H1 (cell line): ENCODE results near the gene CLDN34. TPM values are rescaled to one million over a fixed set of nuclear protein-coding genes. Genes with fewer than 3 reads are reported as not detected.

Experiments used
- CTCF ChIA-PET: fragments of 300-600 bp; sonication (Branson Sonifier 250); formaldehyde crosslinking; loops from one replicate; lab custom pipeline; 2021; ENCODE audit not compliant: partially characterized antibody; lab: Charles Lee
- POLR2A ChIA-PET: fragments of 300-600 bp; sonication (Branson Sonifier 250); formaldehyde crosslinking; loops from one replicate; lab custom pipeline; 2021; ENCODE audit warnings: inconsistent platforms; ENCODE audit not compliant: partially characterized antibody; lab: Charles Lee
- DNase-seq, 2 experiments: peaks; one replicate each; pipeline versions ENCODE4 v3.0.0 to v3.0.0-alpha.2; 2010 to 2022; ENCODE audit warnings: low spot score in 2 of 2, low read depth in 1 of 2, mixed read lengths in 1 of 2
- FAIRE-seq: peaks from 2 replicates; lab custom pipeline; 2011; peaks lifted over from hg19 to GRCh38; lab: Jason Lieb, UNC
- H2AFZ ChIP-seq: 2 replicates; pipeline ENCODE4 v1.8.1; 2012; ENCODE audit warnings: low read length, inconsistent platforms
- H2AK5ac ChIP-seq: 2 replicates; pipeline ENCODE4 v1.6.1; 2013; ENCODE audit warnings: low read depth, low read length
- H2BK120ac ChIP-seq: replicated peaks from 2 replicates; pipeline ENCODE3; 2013; ENCODE audit warnings: low read depth, low read length, inconsistent platforms
- H2BK12ac ChIP-seq: 2 replicates; pipeline ENCODE4 v1.6.1; 2013; ENCODE audit warnings: low read depth, low read length
- H2BK15ac ChIP-seq: 2 replicates; pipeline ENCODE4 v1.6.1; 2013; ENCODE audit warnings: low read length
- H2BK20ac ChIP-seq: 2 replicates; pipeline ENCODE4 v1.6.1; 2013; ENCODE audit warnings: low read length
- H2BK5ac ChIP-seq: 2 replicates; pipeline ENCODE4 v1.6.1; 2013; ENCODE audit warnings: low read depth, low read length
- H3K14ac ChIP-seq: 2 replicates; pipeline ENCODE4 v1.6.1; 2013; ENCODE audit warnings: inconsistent platforms; ENCODE audit not compliant: insufficient read length
- H3K18ac ChIP-seq: 2 replicates; pipeline ENCODE4 v1.6.1; 2013; ENCODE audit warnings: low read length; ENCODE audit errors: extremely low read depth
- H3K23ac ChIP-seq: 2 replicates; pipeline ENCODE4 v1.6.1; 2013; ENCODE audit warnings: inconsistent platforms; ENCODE audit not compliant: insufficient read length
- H3K23me2 ChIP-seq: 2 replicates; pipeline ENCODE4 v1.6.1; 2013; ENCODE audit warnings: low read depth, low read length
- H3K27ac ChIP-seq: 2 replicates; pipeline ENCODE4 v1.6.1; 2011; ENCODE audit warnings: low read depth, low read length, inconsistent platforms
- H3K27me3 ChIP-seq, 4 experiments: replicated peaks in 1 of 4; 1 replicate in 1 of 4; 2 replicates in 3 of 4; pipeline versions ENCODE4 v1.6.1 to v1.8.1; 2011 to 2013; ENCODE audit warnings: low read length in 3 of 4, mild to moderate bottlenecking in 3 of 4, inconsistent platforms in 2 of 4, mixed read lengths in 2 of 4, moderate library complexity in 1 of 4; ENCODE audit not compliant: control insufficient read depth in 3 of 4, insufficient read depth in 3 of 4; ENCODE audit errors: extremely low read depth in 1 of 4
- H3K36me3 ChIP-seq, 4 experiments: 2 replicates each; pipeline versions ENCODE4 v1.6.1 to v1.8.1; 2011 to 2013; ENCODE audit warnings: mild to moderate bottlenecking in 4 of 4, low read length in 3 of 4, moderate library complexity in 2 of 4, control low read depth in 1 of 4, inconsistent platforms in 1 of 4; ENCODE audit not compliant: insufficient read depth in 4 of 4, control insufficient read depth in 2 of 4
- H3K4ac ChIP-seq: replicated peaks from 2 replicates; pipeline ENCODE3; 2013; ENCODE audit warnings: low read length, low read depth, mixed read lengths, inconsistent platforms; ENCODE audit not compliant: insufficient read length
- H3K4me1 ChIP-seq, 4 experiments: replicated peaks in 1 of 4; 1 replicate in 1 of 4; 2 replicates in 3 of 4; pipeline versions ENCODE4 v1.6.1 to v1.8.1; 2011 to 2013; ENCODE audit warnings: low read length in 3 of 4, inconsistent platforms in 2 of 4, mixed read lengths in 1 of 4; ENCODE audit not compliant: insufficient read depth in 4 of 4, control insufficient read depth in 3 of 4
- H3K4me2 ChIP-seq, 2 experiments: 2 replicates each; pipeline versions ENCODE4 v1.6.1 to v1.8.1; 2011 to 2013; ENCODE audit warnings: low read depth in 2 of 2, low read length in 2 of 2, control low read depth in 1 of 2, inconsistent platforms in 1 of 2, mild to moderate bottlenecking in 1 of 2; ENCODE audit not compliant: insufficient read depth in 1 of 2
- H3K4me3 ChIP-seq, 4 experiments: fragments of 200-600, 300-600 bp in 1 of 4; sonication (generic), shearing (Covaris generic), sonication (Bioruptor Twin) in 1 of 4; 2 replicates each; pipeline versions ENCODE4 v1.5.1 to v1.8.1; 2011 to 2016; ENCODE audit warnings: low read length in 4 of 4, low read depth in 3 of 4, control low read depth in 2 of 4, inconsistent platforms in 2 of 4, mild to moderate bottlenecking in 2 of 4, mixed read lengths in 1 of 4, moderate library complexity in 1 of 4; ENCODE audit not compliant: insufficient read depth in 2 of 4; ENCODE audit errors: extremely low read depth in 1 of 4
- H3K56ac ChIP-seq: replicated peaks from 2 replicates; pipeline ENCODE3; 2013; ENCODE audit warnings: low read depth, mild to moderate bottlenecking, mixed read lengths, low read length, inconsistent platforms; ENCODE audit not compliant: insufficient read length
- H3K79me1 ChIP-seq: 2 replicates; pipeline ENCODE4 v1.6.1; 2013; ENCODE audit warnings: low read depth, low read length, control low read depth
- H3K79me2 ChIP-seq, 2 experiments: 2 replicates each; pipeline versions ENCODE4 v1.6.1 to v1.8.1; 2012 to 2013; ENCODE audit warnings: low read length in 2 of 2, mild to moderate bottlenecking in 2 of 2, inconsistent platforms in 1 of 2; ENCODE audit not compliant: insufficient read depth in 2 of 2, control insufficient read depth in 1 of 2
- H3K9ac ChIP-seq, 4 experiments: replicated peaks in 1 of 4; 1 replicate in 1 of 4; 2 replicates in 3 of 4; pipeline versions ENCODE4 v1.6.1 to v1.8.1; 2011 to 2013; ENCODE audit warnings: low read depth in 3 of 4, low read length in 3 of 4, control low read depth in 2 of 4, mild to moderate bottlenecking in 2 of 4, moderate library complexity in 2 of 4, inconsistent platforms in 1 of 4; ENCODE audit errors: extremely low read depth in 1 of 4
- H3K9me3 ChIP-seq, 2 experiments: 2 replicates each; pipeline versions ENCODE4 v1.6.1 to v1.8.1; 2012 to 2013; ENCODE audit warnings: mild to moderate bottlenecking in 2 of 2, moderate library complexity in 2 of 2, control low read depth in 1 of 2, inconsistent platforms in 1 of 2, low read depth in 1 of 2, low read length in 1 of 2, mixed read lengths in 1 of 2; ENCODE audit not compliant: insufficient read depth in 2 of 2
- H4K20me1 ChIP-seq, 2 experiments: replicated peaks in 1 of 2; 2 replicates each; pipeline versions ENCODE3 to v1.8.1; 2011 to 2013; ENCODE audit warnings: inconsistent platforms in 2 of 2, low read length in 2 of 2, mild to moderate bottlenecking in 1 of 2; ENCODE audit not compliant: insufficient read depth in 2 of 2, control insufficient read depth in 1 of 2
- H4K5ac ChIP-seq: 2 replicates; pipeline ENCODE4 v1.6.1; 2013; ENCODE audit warnings: low read length, low read depth, mixed read lengths, inconsistent platforms; ENCODE audit not compliant: insufficient read length
- H4K8ac ChIP-seq: 2 replicates; pipeline ENCODE4 v1.8.0; 2013; ENCODE audit warnings: mild to moderate bottlenecking, moderate library complexity, low read length, inconsistent platforms; ENCODE audit not compliant: insufficient read depth; ENCODE audit errors: extremely low read depth
- H4K91ac ChIP-seq: replicated peaks from 2 replicates; pipeline ENCODE3; 2013; ENCODE audit warnings: low read length, mixed read lengths, inconsistent platforms; ENCODE audit not compliant: insufficient read length
- ASH2L ChIP-seq: fragments of 200-600, 300-600 bp; sonication (generic); IDR thresholded peaks from one replicate; pipeline ENCODE4 v1.7.1; 2017; ENCODE audit warnings: low read length
- CBX8 ChIP-seq: fragments of 300-800, 300-1000 bp; sonication (generic); IDR thresholded peaks from 2 replicates; pipeline ENCODE4 v1.7.1; 2016; ENCODE audit warnings: low read depth, low read length, borderline replicate concordance
- GABPA ChIP-seq: IDR thresholded peaks from 2 replicates; pipeline ENCODE4 v1.6.1; 2011; ENCODE audit warnings: mild to moderate bottlenecking, low read length, moderate library complexity, borderline replicate concordance; ENCODE audit not compliant: insufficient read depth
- POU5F1 ChIP-seq: IDR thresholded peaks from 2 replicates; pipeline ENCODE4 v1.6.1; 2011; ENCODE audit warnings: low read depth, mild to moderate bottlenecking, low read length, moderate library complexity
- RNF2 ChIP-seq: fragments of 200-900, 300-1000 bp; sonication (generic); IDR thresholded peaks from 2 replicates; pipeline ENCODE4 v1.7.1; 2016; ENCODE audit warnings: borderline replicate concordance, low read depth, mild to moderate bottlenecking, antibody characterized with exemption, low read length; ENCODE audit not compliant: poor library complexity, severe bottlenecking; ENCODE audit errors: missing control alignments
- SIRT6 ChIP-seq: IDR thresholded peaks from one replicate; pipeline ENCODE4 v1.7.1; 2012; ENCODE audit warnings: low read length, inconsistent platforms
- SP4 ChIP-seq: IDR thresholded peaks from 2 replicates; pipeline ENCODE4 v1.6.1; 2012; ENCODE audit warnings: low read length, inconsistent platforms
- TAF1 ChIP-seq: IDR thresholded peaks from 2 replicates; pipeline ENCODE4 v1.6.1; 2011; ENCODE audit warnings: mild to moderate bottlenecking, low read depth, low read length
- YY1 ChIP-seq: IDR thresholded peaks from 2 replicates; pipeline ENCODE4 v1.6.1; 2011; ENCODE audit warnings: low read depth, mild to moderate bottlenecking, low read length
- WGBS, 2 experiments: shearing (Covaris generic) in 1 of 2; methylation state at CpG; one replicate each; pipeline versions ENCODE4 v1.1.6 to v1.1.7; 2013 to 2015; ENCODE audit warnings: low lambda C conversion rate in 2 of 2, mixed read lengths in 2 of 2, inconsistent platforms in 1 of 2, low coverage in 1 of 2, missing lambda C conversion rate in 1 of 2; ENCODE audit not compliant: insufficient replicate concordance in 2 of 2, insufficient coverage in 1 of 2, insufficient read length in 1 of 2; ENCODE audit errors: extremely low coverage in 1 of 2, missing lambda C conversion rate in 1 of 2; 5-methylcytosine and 5-hydroxymethylcytosine counted together
- polyA plus RNA-seq, 7 experiments: library from polyadenylated mRNA; depleted of rRNA in 3 of 7; stranded (reverse) in 5 of 7; unstranded in 2 of 7; fragments of >200 nt in 5 of 7; fragments of 200-250 nt in 2 of 7; gene quantifications; 1 replicate in 5 of 7; 2 replicates in 1 of 7; 4 replicates in 1 of 7; pipeline versions ENCODE4 v1.2.1 to v1.2.3, GENCODE V29; 2011 to 2013; ENCODE audit warnings: missing spikeins in 2 of 7, mixed read lengths in 2 of 7
- total RNA-seq: library from RNA; stranded (reverse); fragmentation: NEBNext Ultra II Directional; extraction: Animal tissue kit (Norgen Biotek cat#: 25700); gene quantifications from 2 replicates; pipeline ENCODE4 v1.2.1, GENCODE V29; 2021

The CLDN34 gene
- total and polyA plus RNA-seq, 2 of the 8 experiments (the other 6 are each of a cell fraction or from before 2014, with no cell fraction given): 0.26 to 0.50 TPM

DNA sequence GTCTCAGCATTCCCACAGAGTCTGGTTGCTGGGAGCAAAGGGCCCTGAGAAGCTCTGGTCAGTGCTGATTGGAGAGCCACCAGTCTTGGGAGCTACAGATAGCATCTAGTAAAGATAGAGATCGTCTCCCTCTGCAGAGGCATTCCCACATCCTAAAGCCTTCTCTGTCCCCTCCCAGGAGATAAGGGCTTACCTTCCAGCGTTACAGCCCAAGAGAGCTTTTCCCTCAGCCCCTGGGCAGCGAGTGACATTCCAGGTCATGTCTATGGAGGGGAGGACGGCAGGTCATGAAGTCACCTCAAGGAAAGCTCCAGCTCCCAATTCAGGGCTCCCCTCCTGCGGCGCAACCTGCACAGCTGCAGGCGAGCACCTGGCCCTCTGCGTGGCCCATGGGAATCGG is 29.9 kb downstream of the CLDN34 start:
- no peak for TF ChIP-seq POU5F1
- no peak for TF ChIP-seq RNF2
- TF ChIP-seq TAF1: no peak
- TF ChIP-seq GABPA: no peak
- TF ChIP-seq SP4: no peak
- TF ChIP-seq ASH2L: no peak
- TF ChIP-seq CBX8: no peak
- TF ChIP-seq YY1: no peak
- TF ChIP-seq SIRT6: no peak
- Histone ChIP-seq H3K56ac (no peak overlapping the region), H3K14ac (no peak overlapping the region), H3K4me2 (no peak overlapping the region), H2AFZ (no peak overlapping the region), H3K18ac (no peak overlapping the region), H3K23me2 (no peaks in the 10 kb centered on the region), H3K4ac (no peak overlapping the region), H4K8ac (no peak overlapping the region), H3K9me3 (peaks cover 0 to 10% of the 10 kb centered on the region in 2 experiments; a peak in 2 of 4 replicates), H3K36me3 (no peaks in the 10 kb centered on the region), H3K79me2 (no peaks in the 10 kb centered on the region), H4K20me1 (no peaks in the 10 kb centered on the region), H2AK5ac (no peak overlapping the region), H4K91ac (no peak overlapping the region), H3K4me1 (no peaks in the 10 kb centered on the region), H2BK15ac (no peak overlapping the region), H2BK5ac (no peak overlapping the region), H2BK12ac (no peak overlapping the region), H3K9ac (no peak overlapping the region), H3K79me1 (no peaks in the 10 kb centered on the region), H3K4me3 (no peak overlapping the region), H3K27ac (no peak overlapping the region), H3K27me3 (no peaks in the 10 kb centered on the region), H2BK20ac (no peak overlapping the region), H3K23ac (no peak overlapping the region), H4K5ac (no peak overlapping the region), H2BK120ac (no peak overlapping the region)
- ChIA-PET CTCF (interaction anchor here (0.6 to 6.7 kb wide), 8 partner anchors 14 to 138 kb away, joined by 3 to 66 read pairs (median 3); no protein-coding TSS in a partner anchor), POLR2A (no interaction called here)
- 92% methylated on average over 6 of the region's 9 CpGs; no CpG with 5 or more reads in 1 of the 2 experiments for WGBS, 2 experiments
- no peak for FAIRE-seq
- no peak for DNase-seq
